ENCODE measurements around the gene ANKS3. TPM values are rescaled to one million over a fixed set of nuclear protein-coding genes. Genes with fewer than 3 reads are reported as not detected.

Gene ANKS3
- total RNA-seq, 4 donors from 2014 or later, result 22.9 to 35.3 (median 25.1) TPM

GRCh38 chr16:4674926-4675530 lies 59.0 kb downstream of the ANKS3 start:
- DNase-seq, result no peak
- Histone ChIP-seq H3K27me3 (no peaks in the 10 kb centered on the region), H3K4me3 (replicated peaks in 1 of 3) (no peak overlapping the region), H3K27ac (no peak overlapping the region), H3K4me1 (peaks cover 26 to 31% of the 10 kb centered on the region in 2 donors), H3K36me3 (peaks cover 9 to 11% of the 10 kb centered on the region in 2 donors), H3K9me3 (no peaks in the 10 kb centered on the region)
- no peak for TF ChIP-seq CTCF (IDR thresholded peaks at IDR 0.05)
- no peak for TF ChIP-seq POLR2A (IDR thresholded peaks at IDR 0.05)
- WGBS, 2 donors, result 96 to 97% methylated on average over 9 of the region's 9 CpGs
- intact Hi-C loops (cut with DNase I), result no loop called here

- no peak for DNase-seq
These were observed 60.6 kb downstream of the ANKS3 start for GRCh38 chr16:4673387-4674046.

GRCh38 chr16:4668313-4668960 lies 65.6 kb downstream of the ANKS3 start:
- H3K27ac ChIP-seq, result no peak overlapping the region
- H3K4me1 ChIP-seq, result peaks cover 7 to 11% of the 10 kb centered on the region in 2 donors
- intact Hi-C loops (cut with DNase I), result no loop called here
- 94 to 95% methylated on average over 10 of the region's 10 CpGs for WGBS, 2 donors
- H3K27me3 ChIP-seq, result no peaks in the 10 kb centered on the region
- no peaks in the 10 kb centered on the region for H3K9me3 ChIP-seq
- TF ChIP-seq POLR2A (IDR thresholded peaks at IDR 0.05), result no peak
- H3K36me3 ChIP-seq, result peaks cover 32 to 38% of the 10 kb centered on the region in 2 donors
- H3K4me3 ChIP-seq (replicated peaks in 1 of 3), result no peak overlapping the region
- no peak for DNase-seq

More at GRCh38 chr16:4673387-4674046, 60.6 kb downstream of the ANKS3 start:
- intact Hi-C loops (cut with DNase I), result no loop called here
- Histone ChIP-seq H3K9me3 (no peaks in the 10 kb centered on the region), H3K27me3 (no peaks in the 10 kb centered on the region), H3K36me3 (peaks cover 15 to 19% of the 10 kb centered on the region in 2 donors), H3K4me1 (peaks cover 14 to 20% of the 10 kb centered on the region in 2 donors), H3K27ac (no peak overlapping the region), H3K4me3 (replicated peaks in 1 of 3) (no peak overlapping the region)
- TF ChIP-seq POLR2A (IDR thresholded peaks at IDR 0.05) (no peak), CTCF (IDR thresholded peaks at IDR 0.05) (no peak)
- 93 to 95% methylated on average over 32 to 33 of the region's 33 CpGs for WGBS, 2 donors

GRCh38 chr16:4667203-4667963 lies 66.7 kb downstream of the ANKS3 start:
- no peaks in the 10 kb centered on the region for H3K27me3 ChIP-seq
- peaks cover 7 to 11% of the 10 kb centered on the region in 2 donors for H3K4me1 ChIP-seq
- peaks cover 26 to 33% of the 10 kb centered on the region in 2 donors for H3K36me3 ChIP-seq
- DNase-seq, result no peak
- H3K4me3 ChIP-seq (replicated peaks in 1 of 3), result no peak overlapping the region
- no peak overlapping the region for H3K27ac ChIP-seq
- H3K9me3 ChIP-seq, result no peaks in the 10 kb centered on the region
- intact Hi-C loops (cut with DNase I), result no loop called here
- 85 to 88% methylated on average over 16 to 18 of the region's 20 CpGs for WGBS, 2 donors
- TF ChIP-seq CTCF (IDR thresholded peaks at IDR 0.05) (no peak), POLR2A (IDR thresholded peaks at IDR 0.05) (no peak)

GRCh38 chr16:4666537-4667202 lies 67.4 kb downstream of the ANKS3 start:
- peaks cover 26 to 33% of the 10 kb centered on the region in 2 donors for H3K36me3 ChIP-seq
- intact Hi-C loops (cut with DNase I), result no loop called here
- WGBS, 2 donors, result 90 to 92% methylated on average over 12 of the region's 20 CpGs

More at GRCh38 chr16:4666537-4667202, 67.4 kb downstream of the ANKS3 start:
- peaks cover 10 to 11% of the 10 kb centered on the region in 2 donors for H3K4me1 ChIP-seq
- H3K27ac ChIP-seq, result no peak overlapping the region
- no peaks in the 10 kb centered on the region for H3K9me3 ChIP-seq
- TF ChIP-seq CTCF (IDR thresholded peaks at IDR 0.05), result no peak
- TF ChIP-seq POLR2A (IDR thresholded peaks at IDR 0.05), result no peak
- H3K4me3 ChIP-seq (replicated peaks in 1 of 3), result no peak overlapping the region
- H3K27me3 ChIP-seq, result no peaks in the 10 kb centered on the region
- no peak for DNase-seq

All from thyroid gland (tissue), 4 donors.